ENCODE data around the gene CAMTA2.

The CAMTA2 gene

GRCh38 chr17:4973256-4974114 lies 14.0 kb downstream of the CAMTA2 start:
- Histone ChIP-seq H3K9ac (ENCODE audit: low read depth, low read length) (no peak overlapping the region), H3K4me1 (ENCODE audit: control insufficient read depth, insufficient read depth, low read length) (peaks cover 18% of the 10 kb centered on the region), H3K4me2 (ENCODE audit: low read length) (no peak overlapping the region), H3K36me3 (ENCODE audit: insufficient read depth, low read length) (peaks cover 72% of the 10 kb centered on the region), H3K27me3 (ENCODE audit: control insufficient read depth, insufficient read depth, low read length) (no peaks in the 10 kb centered on the region), H3K4me3 (ENCODE audit: low read length) (no peak overlapping the region), H3K9me3 (replicated peaks; ENCODE audit: low read length) (no peaks in the 10 kb centered on the region)

- H3K9ac ChIP-seq (ENCODE audit: low read depth, low read length) = no peak overlapping the region
- H3K9me3 ChIP-seq (replicated peaks; ENCODE audit: low read length) = no peaks in the 10 kb centered on the region
- peaks cover 24% of the 10 kb centered on the region for H3K4me1 ChIP-seq (ENCODE audit: control insufficient read depth, insufficient read depth, low read length)
- no peak overlapping the region for H3K4me3 ChIP-seq (ENCODE audit: low read length)
- peaks cover 65% of the 10 kb centered on the region for H3K36me3 ChIP-seq (ENCODE audit: insufficient read depth, low read length)
- H3K27me3 ChIP-seq (ENCODE audit: control insufficient read depth, insufficient read depth, low read length) = no peaks in the 10 kb centered on the region
- no peak overlapping the region for H3K4me2 ChIP-seq (ENCODE audit: low read length)
These were observed 14.7 kb downstream of the CAMTA2 start for GRCh38 chr17:4972752-4973151.

GRCh38 chr17:4972322-4972721 lies 15.2 kb downstream of the CAMTA2 start:
- H3K27me3 ChIP-seq (ENCODE audit: control insufficient read depth, insufficient read depth, low read length) = no peaks in the 10 kb centered on the region
- H3K4me2 ChIP-seq (ENCODE audit: low read length) = no peak overlapping the region
- no peak overlapping the region for H3K4me3 ChIP-seq (ENCODE audit: low read length)
- peaks cover 61% of the 10 kb centered on the region for H3K36me3 ChIP-seq (ENCODE audit: insufficient read depth, low read length)
- H3K4me1 ChIP-seq (ENCODE audit: control insufficient read depth, insufficient read depth, low read length) = peaks cover 24% of the 10 kb centered on the region
- H3K9ac ChIP-seq (ENCODE audit: low read depth, low read length) = no peak overlapping the region
- no peaks in the 10 kb centered on the region for H3K9me3 ChIP-seq (replicated peaks; ENCODE audit: low read length)

- H3K36me3 ChIP-seq (ENCODE audit: insufficient read depth, low read length) = peaks cover 56% of the 10 kb centered on the region
These were observed 15.6 kb downstream of the CAMTA2 start for GRCh38 chr17:4971826-4972225.

GRCh38 chr17:4970273-4970672 lies 17.2 kb downstream of the CAMTA2 start:
- H3K36me3 ChIP-seq (ENCODE audit: insufficient read depth, low read length) = peaks cover 50% of the 10 kb centered on the region
- no peak overlapping the region for H3K4me2 ChIP-seq (ENCODE audit: low read length)
- no peak overlapping the region for H3K9ac ChIP-seq (ENCODE audit: low read depth, low read length)
- H3K4me3 ChIP-seq (ENCODE audit: low read length) = no peak overlapping the region
- no peaks in the 10 kb centered on the region for H3K27me3 ChIP-seq (ENCODE audit: control insufficient read depth, insufficient read depth, low read length)
- no peaks in the 10 kb centered on the region for H3K9me3 ChIP-seq (replicated peaks; ENCODE audit: low read length)
- H3K4me1 ChIP-seq (ENCODE audit: control insufficient read depth, insufficient read depth, low read length) = peaks cover 31% of the 10 kb centered on the region

More at GRCh38 chr17:4971826-4972225, 15.6 kb downstream of the CAMTA2 start:
- Histone ChIP-seq H3K4me3 (ENCODE audit: low read length) (no peak overlapping the region), H3K9ac (ENCODE audit: low read depth, low read length) (no peak overlapping the region), H3K9me3 (replicated peaks; ENCODE audit: low read length) (no peaks in the 10 kb centered on the region), H3K4me2 (ENCODE audit: low read length) (no peak overlapping the region), H3K27me3 (ENCODE audit: control insufficient read depth, insufficient read depth, low read length) (no peaks in the 10 kb centered on the region), H3K4me1 (ENCODE audit: control insufficient read depth, insufficient read depth, low read length) (peaks cover 24% of the 10 kb centered on the region)

GRCh38 chr17:4969551-4970173 lies 17.8 kb downstream of the CAMTA2 start:
- H3K4me3 ChIP-seq (ENCODE audit: low read length) = peak overlapping the region; percentile 87
- H3K4me2 ChIP-seq (ENCODE audit: low read length) = peak overlapping the region; percentile 99
- no peaks in the 10 kb centered on the region for H3K9me3 ChIP-seq (replicated peaks; ENCODE audit: low read length)
- H3K9ac ChIP-seq (ENCODE audit: low read depth, low read length) = peak overlapping the region; percentile 95
- no peaks in the 10 kb centered on the region for H3K27me3 ChIP-seq (ENCODE audit: control insufficient read depth, insufficient read depth, low read length)
- peaks cover 31% of the 10 kb centered on the region for H3K4me1 ChIP-seq (ENCODE audit: control insufficient read depth, insufficient read depth, low read length)
- peaks cover 49% of the 10 kb centered on the region for H3K36me3 ChIP-seq (ENCODE audit: insufficient read depth, low read length)

- peak overlapping the region; percentile 95 for H3K9ac ChIP-seq (ENCODE audit: low read depth, low read length)
- H3K4me2 ChIP-seq (ENCODE audit: low read length) = peak overlapping the region; percentile 99
- no peaks in the 10 kb centered on the region for H3K9me3 ChIP-seq (replicated peaks; ENCODE audit: low read length)
- H3K36me3 ChIP-seq (ENCODE audit: insufficient read depth, low read length) = peaks cover 45% of the 10 kb centered on the region
- H3K4me3 ChIP-seq (ENCODE audit: low read length) = peak overlapping the region; percentile 87
- H3K27me3 ChIP-seq (ENCODE audit: control insufficient read depth, insufficient read depth, low read length) = no peaks in the 10 kb centered on the region
- H3K4me1 ChIP-seq (ENCODE audit: control insufficient read depth, insufficient read depth, low read length) = peaks cover 31% of the 10 kb centered on the region
These were observed 18.4 kb downstream of the CAMTA2 start for GRCh38 chr17:4969047-4969550.

- Histone ChIP-seq H3K36me3 (ENCODE audit: insufficient read depth, low read length) (peaks cover 40% of the 10 kb centered on the region), H3K4me3 (ENCODE audit: low read length) (peak overlapping the region; percentile 87), H3K9ac (ENCODE audit: low read depth, low read length) (peak overlapping the region; percentile 95), H3K27me3 (ENCODE audit: control insufficient read depth, insufficient read depth, low read length) (no peaks in the 10 kb centered on the region), H3K4me2 (ENCODE audit: low read length) (peak overlapping the region; percentile 99), H3K9me3 (replicated peaks; ENCODE audit: low read length) (no peaks in the 10 kb centered on the region), H3K4me1 (ENCODE audit: control insufficient read depth, insufficient read depth, low read length) (peaks cover 31% of the 10 kb centered on the region)
These were observed 18.9 kb downstream of the CAMTA2 start for GRCh38 chr17:4968486-4969046.

- Histone ChIP-seq H3K9ac (ENCODE audit: low read depth, low read length) (peak within 1 kb of the TSS; percentile 95), H3K4me2 (ENCODE audit: low read length) (peak within 1 kb of the TSS; percentile 99), H3K4me3 (ENCODE audit: low read length) (peak within 1 kb of the TSS; percentile 87), H3K4me1 (ENCODE audit: control insufficient read depth, insufficient read depth, low read length) (peaks cover 31% of the 10 kb centered on the region), H3K9me3 (replicated peaks; ENCODE audit: low read length) (no peaks in the 10 kb centered on the region), H3K27me3 (ENCODE audit: control insufficient read depth, insufficient read depth, low read length) (no peaks in the 10 kb centered on the region), H3K36me3 (ENCODE audit: insufficient read depth, low read length) (peaks cover 32% of the 10 kb centered on the region)
These were observed 19.7 kb downstream of the CAMTA2 start, which contains the start of gene SPAG7 for GRCh38 chr17:4967539-4968485. SPAG7 (minus strand) TSS chr17:4967817; CDS start chr17:4967804, 13 bp downstream.

- Histone ChIP-seq H3K4me2 (ENCODE audit: low read length) (peak overlapping the region; percentile 99), H3K27me3 (ENCODE audit: control insufficient read depth, insufficient read depth, low read length) (no peaks in the 10 kb centered on the region), H3K9me3 (replicated peaks; ENCODE audit: low read length) (no peaks in the 10 kb centered on the region), H3K4me1 (ENCODE audit: control insufficient read depth, insufficient read depth, low read length) (peaks cover 31% of the 10 kb centered on the region), H3K4me3 (ENCODE audit: low read length) (peak overlapping the region; percentile 87), H3K9ac (ENCODE audit: low read depth, low read length) (peak overlapping the region; percentile 95), H3K36me3 (ENCODE audit: insufficient read depth, low read length) (peaks cover 24% of the 10 kb centered on the region)
These were observed 20.5 kb downstream of the CAMTA2 start for GRCh38 chr17:4966844-4967538.

Data from skeletal muscle satellite cell (primary cell).